Upper lobe of left lung (tissue), 6 donors: ENCODE results near the gene SLC25A26. TPM values are rescaled to one million over a fixed set of nuclear protein-coding genes. Genes with fewer than 3 reads are reported as not detected.

Experiments
- ATAC-seq, 2 donors: fragments of 200-7000 bp; cut with Tn5 transposase; one replicate each; pipeline ENCODE4 v1.9.1; 2022; ENCODE audit warnings: mild to moderate bottlenecking in 2 of 2, moderate library complexity in 2 of 2; ENCODE audit not compliant: low FRiP score in 2 of 2
- DNase-seq, 2 donors: peaks; one replicate each; pipeline ENCODE4 v3.0.0-alpha.2; 2019 to 2020
- H3K27ac ChIP-seq, 4 donors: fragments of 200-600 bp; sonication (generic); one replicate each; pipeline ENCODE4 v1.5.1; 2016 to 2019
- H3K27me3 ChIP-seq, 4 donors: fragments of 200-600 bp; sonication (generic); one replicate each; pipeline ENCODE4 v1.5.1; 2017 to 2019
- H3K36me3 ChIP-seq, 4 donors: fragments of 200-600 bp; sonication (generic); one replicate each; pipeline ENCODE4 v1.5.1; 2016 to 2019
- H3K4me1 ChIP-seq, 4 donors: fragments of 200-600 bp; sonication (generic); one replicate each; pipeline ENCODE4 v1.5.1; 2018 to 2019
- H3K4me3 ChIP-seq, 4 donors: fragments of 200-600 bp; sonication (generic); one replicate each; pipeline ENCODE4 v1.5.1; 2017 to 2019; ENCODE audit warnings: mild to moderate bottlenecking in 2 of 4, moderate library complexity in 1 of 4
- H3K9me3 ChIP-seq, 4 donors: fragments of 200-600 bp; sonication (generic); one replicate each; pipeline ENCODE4 v1.5.1; 2018 to 2019
- EP300 ChIP-seq, 4 donors: sonication (generic); formaldehyde crosslinking; IDR thresholded peaks; one replicate each; pipeline ENCODE4 v1.5.1; 2017; ENCODE audit warnings: antibody characterized with exemption in 4 of 4, control low read depth in 2 of 4
- POLR2A ChIP-seq, 4 donors: fragments of 450-650 bp; IDR thresholded peaks; one replicate each; pipeline ENCODE4 v1.5.1; 2016 to 2017; ENCODE audit warnings: antibody characterized with exemption in 4 of 4, mild to moderate bottlenecking in 2 of 4
- POLR2AphosphoS5 ChIP-seq, 2 donors: sonication (generic); formaldehyde crosslinking; IDR thresholded peaks; one replicate each; pipeline ENCODE4 v1.5.1; 2017; ENCODE audit warnings: antibody characterized with exemption in 2 of 2
- whole genome bisulfite sequencing, 2 donors: methylation state at CpG; one replicate each; pipeline ENCODE4 v1.1.5; 2017 to 2018; 5-methylcytosine and 5-hydroxymethylcytosine counted together
- total RNA-seq, 6 donors: library from RNA; depleted of rRNA in 4 of 6; stranded (reverse); fragments of >200 nt in 4 of 6; gene quantifications; one replicate each; pipeline versions ENCODE4 v1.1.0 to v1.2.1, GENCODE V29; 2016 to 2021
- TF ChIP-seq, protein P1 (sequence below), 6 experiments: fragments of 450-650 bp in 4 of 6; fragments of 200-600 bp in 2 of 6; sonication (generic) in 2 of 6; IDR thresholded peaks; one replicate each; pipeline ENCODE4 v1.5.1; 2016 to 2019; ENCODE audit warnings: antibody characterized with exemption in 6 of 6
- donor health status: DM: no; HTN: no; CAD: no; lungs with moderate emphysema.
- donor health status: DM: no; HTN: yes; CAD: no; lungs with severe emphysema.

SLC25A26 gene
- total RNA-seq, 6 donors from 2014 or later = 8.4 to 18.8 (median 17.0) TPM

DNA sequence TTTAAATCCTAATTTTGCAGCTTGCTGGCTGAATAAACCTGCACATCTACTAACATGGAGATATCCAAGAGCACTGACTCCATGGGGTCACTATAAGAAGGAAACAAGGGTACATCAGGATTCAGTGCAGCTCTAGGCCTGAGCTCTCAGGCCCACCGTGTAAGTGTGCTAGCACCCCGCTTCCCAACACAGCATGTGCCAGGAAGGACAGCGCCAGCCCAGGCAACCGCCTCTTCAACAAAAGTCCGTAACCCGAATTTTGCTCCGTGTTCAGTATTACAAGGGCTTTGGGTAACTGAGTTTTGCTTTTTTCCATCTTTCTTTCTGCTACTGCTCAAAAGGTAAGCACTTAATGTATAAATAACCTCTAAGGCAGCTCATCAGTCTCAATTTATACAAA is 190.2 kb downstream of the SLC25A26 start:
- TF ChIP-seq, protein P1, sequence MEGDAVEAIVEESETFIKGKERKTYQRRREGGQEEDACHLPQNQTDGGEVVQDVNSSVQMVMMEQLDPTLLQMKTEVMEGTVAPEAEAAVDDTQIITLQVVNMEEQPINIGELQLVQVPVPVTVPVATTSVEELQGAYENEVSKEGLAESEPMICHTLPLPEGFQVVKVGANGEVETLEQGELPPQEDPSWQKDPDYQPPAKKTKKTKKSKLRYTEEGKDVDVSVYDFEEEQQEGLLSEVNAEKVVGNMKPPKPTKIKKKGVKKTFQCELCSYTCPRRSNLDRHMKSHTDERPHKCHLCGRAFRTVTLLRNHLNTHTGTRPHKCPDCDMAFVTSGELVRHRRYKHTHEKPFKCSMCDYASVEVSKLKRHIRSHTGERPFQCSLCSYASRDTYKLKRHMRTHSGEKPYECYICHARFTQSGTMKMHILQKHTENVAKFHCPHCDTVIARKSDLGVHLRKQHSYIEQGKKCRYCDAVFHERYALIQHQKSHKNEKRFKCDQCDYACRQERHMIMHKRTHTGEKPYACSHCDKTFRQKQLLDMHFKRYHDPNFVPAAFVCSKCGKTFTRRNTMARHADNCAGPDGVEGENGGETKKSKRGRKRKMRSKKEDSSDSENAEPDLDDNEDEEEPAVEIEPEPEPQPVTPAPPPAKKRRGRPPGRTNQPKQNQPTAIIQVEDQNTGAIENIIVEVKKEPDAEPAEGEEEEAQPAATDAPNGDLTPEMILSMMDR (IDR thresholded peaks at IDR 0.05) = no peak
- TF ChIP-seq EP300 (IDR thresholded peaks at IDR 0.05) (no peak), POLR2AphosphoS5 (IDR thresholded peaks at IDR 0.05) (no peak), POLR2A (IDR thresholded peaks at IDR 0.05) (no peak)
- H3K9me3 ChIP-seq = no peaks in the 10 kb centered on the region
- ATAC-seq = no peak
- WGBS, 2 donors = 88 to 93% methylated on average over 7 of the region's 7 CpGs
- H3K4me3 ChIP-seq = no peak overlapping the region
- no peaks in the 10 kb centered on the region for H3K4me1 ChIP-seq
- no peaks in the 10 kb centered on the region for H3K27me3 ChIP-seq
- H3K36me3 ChIP-seq = peaks cover 22 to 84% (median 46%) of the 10 kb centered on the region in 4 donors
- no peak overlapping the region for H3K27ac ChIP-seq
- no peak for DNase-seq

DNA sequence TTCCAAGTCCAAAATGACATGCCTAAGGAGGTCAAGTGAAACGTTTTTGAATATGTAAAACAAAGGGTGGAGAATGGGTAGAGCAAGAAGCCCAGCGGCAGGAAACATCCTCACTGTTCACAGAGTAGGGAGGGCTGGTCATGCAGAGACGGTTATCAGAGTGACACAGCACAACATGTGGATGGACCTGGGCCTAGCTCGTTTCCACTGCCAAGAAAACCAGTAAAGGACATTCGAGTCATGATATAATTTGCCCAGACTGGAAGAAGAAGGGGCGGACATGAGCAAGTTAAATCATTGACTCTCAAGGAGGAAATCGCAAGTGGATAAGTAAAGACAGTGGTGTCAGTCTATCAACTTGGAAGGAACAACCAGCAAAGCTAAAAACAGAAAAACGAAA is 190.7 kb downstream of the SLC25A26 start:
- ATAC-seq (no peak), DNase-seq (no peak)
- Histone ChIP-seq H3K4me1 (peaks cover 0 to 2% (median under 1%) of the 10 kb centered on the region in 4 donors), H3K36me3 (peaks cover 20 to 82% (median 44%) of the 10 kb centered on the region in 4 donors), H3K27ac (no peak overlapping the region), H3K4me3 (no peak overlapping the region), H3K9me3 (no peaks in the 10 kb centered on the region), H3K27me3 (no peaks in the 10 kb centered on the region)
- WGBS, 2 donors = 64 to 67% methylated on average over 8 of the region's 8 CpGs
- TF ChIP-seq, protein P1 (IDR thresholded peaks at IDR 0.05) = no peak
- no peak for TF ChIP-seq EP300 (IDR thresholded peaks at IDR 0.05)
- no peak for TF ChIP-seq POLR2AphosphoS5 (IDR thresholded peaks at IDR 0.05)
- TF ChIP-seq POLR2A (IDR thresholded peaks at IDR 0.05) = no peak

DNA sequence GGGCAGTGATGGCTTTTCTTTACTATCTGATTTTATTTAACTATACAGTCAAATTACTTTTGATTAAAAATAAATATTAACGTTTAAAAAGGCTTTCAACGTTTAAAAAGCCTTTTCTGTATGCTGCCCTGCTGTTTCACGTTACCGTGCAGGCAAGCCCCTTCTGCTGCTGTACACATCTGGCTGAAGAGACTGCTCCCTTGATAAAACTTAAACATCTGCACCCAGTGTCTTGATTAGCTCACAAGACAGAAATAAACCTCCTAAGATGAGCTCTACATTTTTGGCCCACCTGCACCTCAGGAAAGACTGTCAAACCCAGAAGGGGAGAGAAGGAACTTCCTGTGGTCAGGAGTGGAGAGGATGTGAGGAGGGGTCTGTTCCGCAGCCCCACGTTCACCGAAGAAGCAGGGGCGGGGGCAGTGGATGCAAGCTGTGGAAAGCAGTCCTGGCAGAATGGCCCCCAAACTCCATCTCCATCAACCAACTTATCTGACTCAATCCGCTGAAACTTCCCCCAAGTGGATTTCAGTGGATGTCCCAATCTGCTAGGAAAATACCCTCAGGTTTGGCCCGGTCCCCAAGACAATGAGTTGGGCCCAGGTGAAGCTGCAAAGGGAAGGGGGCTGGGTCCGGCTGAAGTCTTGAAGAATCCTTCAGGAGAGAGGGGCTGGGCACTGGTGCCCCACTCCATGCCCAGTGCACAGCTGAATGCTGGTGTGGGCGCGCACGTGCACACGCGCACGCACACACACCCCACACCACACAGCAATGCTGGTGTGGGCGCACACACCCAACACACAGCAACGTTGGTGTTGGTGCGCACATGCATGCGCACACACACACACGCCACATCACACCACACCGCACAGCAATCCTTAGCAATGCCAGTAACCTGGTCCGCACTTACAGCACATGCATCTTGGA is 191.4 kb downstream of the SLC25A26 start:
- H3K36me3 ChIP-seq = peaks cover 17 to 80% (median 38%) of the 10 kb centered on the region in 4 donors
- 84 to 89% methylated on average over 19 to 24 of the region's 24 CpGs for WGBS, 2 donors

DNA sequence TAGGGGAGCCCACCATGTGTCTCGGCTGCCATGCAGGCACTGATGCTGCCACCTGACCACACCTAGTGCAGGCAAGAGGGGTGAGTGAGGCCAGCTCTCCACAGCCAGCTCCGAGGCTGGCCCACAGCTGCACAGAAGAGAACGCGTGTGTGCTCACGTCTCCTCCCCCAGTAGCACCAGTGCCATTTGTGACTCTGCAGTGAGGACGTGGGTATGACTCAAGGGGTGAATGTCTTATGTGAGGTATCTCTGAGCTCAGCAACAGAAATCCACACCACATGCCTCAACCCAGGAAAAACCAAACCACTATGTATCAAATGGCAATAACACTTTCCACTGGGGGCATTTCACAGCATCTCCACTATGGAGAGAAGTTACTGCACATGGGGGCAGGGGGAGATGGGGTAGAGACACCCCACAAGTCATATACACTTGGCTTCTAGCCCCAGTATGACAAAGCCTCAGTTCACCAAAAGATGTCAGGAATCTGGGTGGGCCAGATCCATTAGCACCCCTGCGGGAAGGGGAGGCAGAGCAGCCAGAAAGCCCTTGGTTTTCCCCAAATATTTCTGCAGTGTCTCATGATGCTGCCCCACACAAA is 192.4 kb downstream of the SLC25A26 start:
- Histone ChIP-seq H3K4me3 (no peak overlapping the region), H3K36me3 (peaks cover 16 to 72% (median 36%) of the 10 kb centered on the region in 4 donors), H3K27me3 (no peaks in the 10 kb centered on the region), H3K9me3 (no peaks in the 10 kb centered on the region), H3K4me1 (peaks cover 4 to 11% (median 7%) of the 10 kb centered on the region in 4 donors), H3K27ac (no peak overlapping the region)
- DNase-seq (peak in 1 of 2 donors; percentile 36), ATAC-seq (no peak)
- TF ChIP-seq POLR2A (IDR thresholded peaks at IDR 0.05) (no peak), POLR2AphosphoS5 (IDR thresholded peaks at IDR 0.05) (no peak), EP300 (IDR thresholded peaks at IDR 0.05) (no peak)
- TF ChIP-seq, protein P1 (IDR thresholded peaks at IDR 0.05) = no peak
- 79 to 91% methylated on average over 4 to 7 of the region's 7 CpGs for WGBS, 2 donors

More for the DNA sequence above, 191.4 kb downstream of the SLC25A26 start:
- Histone ChIP-seq H3K27me3 (no peaks in the 10 kb centered on the region), H3K27ac (no peak overlapping the region), H3K9me3 (no peaks in the 10 kb centered on the region), H3K4me3 (no peak overlapping the region), H3K4me1 (peaks cover 0 to 7% (median 3%) of the 10 kb centered on the region in 4 donors)
- peak in 1 of 2 donors; percentile 42 for DNase-seq
- no peak for ATAC-seq
- TF ChIP-seq POLR2A (IDR thresholded peaks at IDR 0.05) (no peak), EP300 (IDR thresholded peaks at IDR 0.05) (no peak), POLR2AphosphoS5 (IDR thresholded peaks at IDR 0.05) (no peak)
- TF ChIP-seq, protein P1 (IDR thresholded peaks at IDR 0.05) = no peak
